Amygdala (tissue), 56 donors: Measurements from ENCODE around the gene NKAP.

Source experiments
- DNase-seq, 56 donors: peaks; one replicate each; lab custom pipeline; 2025; lab: John Stamatoyannopoulos, UW

The NKAP gene

GRCh38 chrX:119871599-119872395 is 71.8 kb downstream of the NKAP start, which contains the start of the genes NDUFA1 and RNF113A:
NDUFA1 (plus strand) TSS chrX:119871832; CDS start chrX:119871912, 80 bp downstream.
RNF113A (minus strand) TSS chrX:119871733; CDS start chrX:119871613, 120 bp downstream.
- peak; percentile 2 to 87 (median 66) for DNase-seq

GRCh38 chrX:119871245-119871598 is 72.3 kb downstream of the NKAP start:
- DNase-seq = peak in 10 of 56 donors; percentile 13 to 61 (median 29)
